ENCODE measurements around the gene ZNF763. TPM values are rescaled to one million over a fixed set of nuclear protein-coding genes. Genes with fewer than 3 reads are reported as not detected.
"Not testable (repeated sequence)": the region's sequence is repeated elsewhere in the genome, so short reads cannot be mapped to it uniquely, and the experiment has no call there.

The ZNF763 gene
- polyA plus RNA-seq, 1 experiment: 1.6 TPM

- no peak for TF ChIP-seq CTCF (IDR thresholded peaks at IDR 0.05; ENCODE audit: insufficient read depth, low read depth, low read length)
- POLR2A ChIA-PET: no interaction called here
- H3K4me3 ChIP-seq (ENCODE audit: low read depth, low read length): no peak overlapping the region
- no peaks in the 10 kb centered on the region for H3K36me3 ChIP-seq (ENCODE audit: control insufficient read depth, insufficient read depth, low read length)
- no peaks in the 10 kb centered on the region for H3K27me3 ChIP-seq (ENCODE audit: control insufficient read depth, insufficient read depth, low read length)
- no peak for DNase-seq (ENCODE audit: low read depth)
- CTCF ChIA-PET: no interaction called here
These were observed 33.8 kb upstream of the ZNF763 start for GRCh38 chr19:11931051-11931450.

GRCh38 chr19:11931513-11931912 lies 33.3 kb upstream of the ZNF763 start:
- H3K36me3 ChIP-seq (ENCODE audit: control insufficient read depth, insufficient read depth, low read length): no peaks in the 10 kb centered on the region
- DNase-seq (ENCODE audit: low read depth): no peak
- no peak for TF ChIP-seq CTCF (IDR thresholded peaks at IDR 0.05; ENCODE audit: insufficient read depth, low read depth, low read length)
- no peaks in the 10 kb centered on the region for H3K27me3 ChIP-seq (ENCODE audit: control insufficient read depth, insufficient read depth, low read length)
- CTCF ChIA-PET: no interaction called here
- POLR2A ChIA-PET: no interaction called here
- H3K4me3 ChIP-seq (ENCODE audit: low read depth, low read length): no peak overlapping the region

GRCh38 chr19:11935829-11936228 lies 29.0 kb upstream of the ZNF763 start:
- H3K27me3 ChIP-seq (ENCODE audit: control insufficient read depth, insufficient read depth, low read length); H3K36me3 ChIP-seq (ENCODE audit: control insufficient read depth, insufficient read depth, low read length); POLR2A ChIA-PET; H3K4me3 ChIP-seq (ENCODE audit: low read depth, low read length); CTCF ChIA-PET; DNase-seq (ENCODE audit: low read depth): not testable (repeated sequence)

GRCh38 chr19:11938383-11938782 lies 26.5 kb upstream of the ZNF763 start:
- H3K4me3 ChIP-seq (ENCODE audit: low read depth, low read length): not testable (repeated sequence)

GRCh38 chr19:11941361-11941887 lies 23.4 kb upstream of the ZNF763 start:
- CTCF ChIA-PET: interaction anchor here (0.8 to 4.4 kb wide), 3 partner anchors 14 to 23 kb away, joined by 3 to 13 read pairs (median 4); partner anchors contain the start of gene ZNF763
- DNase-seq (ENCODE audit: low read depth); POLR2A ChIA-PET; H3K36me3 ChIP-seq (ENCODE audit: control insufficient read depth, insufficient read depth, low read length); H3K27me3 ChIP-seq (ENCODE audit: control insufficient read depth, insufficient read depth, low read length); H3K4me3 ChIP-seq (ENCODE audit: low read depth, low read length): not testable (repeated sequence)

More at GRCh38 chr19:11938383-11938782, 26.5 kb upstream of the ZNF763 start:
- H3K27me3 ChIP-seq (ENCODE audit: control insufficient read depth, insufficient read depth, low read length); CTCF ChIA-PET; H3K36me3 ChIP-seq (ENCODE audit: control insufficient read depth, insufficient read depth, low read length); DNase-seq (ENCODE audit: low read depth); POLR2A ChIA-PET: not testable (repeated sequence)

- CTCF ChIA-PET: interaction anchor here (2.7 to 4.4 kb wide), 2 partner anchors 18 to 22 kb away, joined by 13 to 15 read pairs; partner anchors contain the start of gene ZNF763
- Histone ChIP-seq H3K4me3 (ENCODE audit: low read depth, low read length) (no peak overlapping the region), H3K36me3 (ENCODE audit: control insufficient read depth, insufficient read depth, low read length) (peaks cover 3% of the 10 kb centered on the region; the same call in 1 of the 2 replicates), H3K27me3 (ENCODE audit: control insufficient read depth, insufficient read depth, low read length) (no peaks in the 10 kb centered on the region)
- TF ChIP-seq CTCF (IDR thresholded peaks at IDR 0.05; ENCODE audit: insufficient read depth, low read depth, low read length): no peak
- DNase-seq (ENCODE audit: low read depth): no peak
- POLR2A ChIA-PET: no interaction called here
These were observed 22.6 kb upstream of the ZNF763 start for GRCh38 chr19:11942008-11942842.
